HepG2 (cell line): Measurements from ENCODE around the gene CALM1. TPM values are rescaled to one million over a fixed set of nuclear protein-coding genes. Genes with fewer than 3 reads are reported as not detected.
A peak's percentile ranks its signal among the peaks of the same experiment; 100 is the strongest.

Experiments
- ATAC-seq: fragments of 200-7000 bp; cut with Tn5 transposase; 3 replicates; pipeline ENCODE4 v1.9.1; 2020; ENCODE audit warnings: mild to moderate bottlenecking, moderate library complexity
- BruUV-seq: library from RNA; stranded (reverse); fragments of 400-500 nt; replicated peaks from 2 replicates; lab custom pipeline; 2021; lab: Mats Ljungman, UMichigan
- CTCF ChIA-PET: fragments of 300-600 bp; formaldehyde crosslinking; extraction: SDS; loops from one replicate; lab custom pipeline; 2021; ENCODE audit warnings: low total read pairs, inconsistent platforms, low intra/inter-chr PET ratio; lab: Yijun Ruan, JAX
- POLR2A ChIA-PET: fragments of 350-600 bp; sonication (Branson Sonifier 250); formaldehyde crosslinking; loops from one replicate; lab custom pipeline; 2020; ENCODE audit warnings: antibody characterized with exemption, inconsistent platforms; lab: Yijun Ruan, JAX
- DNase-seq: peaks from one replicate; pipeline ENCODE4 v3.0.0-alpha.2; 2015; ENCODE audit warnings: low spot score
- FAIRE-seq: peaks from 3 replicates; lab custom pipeline; 2011; peaks lifted over from hg19 to GRCh38; lab: Jason Lieb, UNC
- H2AFZ ChIP-seq: one replicate; pipeline ENCODE4 v1.6.1; 2011; ENCODE audit warnings: low read length, inconsistent platforms
- H3K27ac ChIP-seq: fragments of 300-600 bp; 3 replicates; pipeline ENCODE4 v1.8.0; 2011; ENCODE audit warnings: mixed run types, mild to moderate bottlenecking, mixed read lengths, low read length, inconsistent platforms; ENCODE audit not compliant: insufficient read depth; ENCODE audit errors: extremely low read length
- H3K27me3 ChIP-seq, 2 experiments: fragments of 200-600 bp in 1 of 2; 2 replicates in 1 of 2; 3 replicates in 1 of 2; pipeline versions ENCODE4 v1.6.0 to v1.8.0; 2011; ENCODE audit warnings: low read length in 2 of 2, mild to moderate bottlenecking in 2 of 2, moderate library complexity in 2 of 2, inconsistent platforms in 1 of 2; ENCODE audit not compliant: insufficient read depth in 2 of 2, control insufficient read depth in 1 of 2
- H3K36me3 ChIP-seq, 2 experiments: fragments of 200-600 bp in 1 of 2; replicated peaks in 1 of 2; 2 replicates in 1 of 2; 3 replicates in 1 of 2; pipeline versions ENCODE4 v1.5.1 to v1.8.0; 2011; ENCODE audit warnings: low read length in 2 of 2, inconsistent platforms in 1 of 2; ENCODE audit not compliant: insufficient read depth in 2 of 2, control insufficient read depth in 1 of 2
- H3K4me1 ChIP-seq: 2 replicates; pipeline ENCODE4 v1.5.1; 2012; ENCODE audit warnings: low read length, inconsistent platforms; ENCODE audit not compliant: insufficient read depth
- H3K4me2 ChIP-seq: 2 replicates; pipeline ENCODE4 v1.6.0; 2011; ENCODE audit warnings: low read depth, low read length, inconsistent platforms
- H3K4me3 ChIP-seq, 3 experiments: fragments of 200-600 bp in 1 of 3; sonication (generic), shearing (Covaris generic) in 1 of 3; replicated peaks in 1 of 3; 2 replicates each; pipeline ENCODE4 v1.5.1; 2011 to 2016; ENCODE audit warnings: low read length in 3 of 3, inconsistent platforms in 2 of 3, low read depth in 2 of 3, mild to moderate bottlenecking in 2 of 3, control low read depth in 1 of 3, mixed read lengths in 1 of 3; ENCODE audit not compliant: insufficient read depth in 1 of 3
- H3K79me2 ChIP-seq: one replicate; pipeline ENCODE4 v1.6.1; 2011; ENCODE audit warnings: low read length, inconsistent platforms; ENCODE audit not compliant: insufficient read depth
- H3K9ac ChIP-seq: 2 replicates; pipeline ENCODE4 v1.6.0; 2011; ENCODE audit warnings: mild to moderate bottlenecking, low read depth, low read length, inconsistent platforms; ENCODE audit not compliant: insufficient read depth
- H3K9me3 ChIP-seq: 2 replicates; pipeline ENCODE4 v1.5.1; 2012; ENCODE audit warnings: mild to moderate bottlenecking, low read length
- H4K20me1 ChIP-seq: 2 replicates; pipeline ENCODE4 v1.6.0; 2011; ENCODE audit warnings: inconsistent platforms, mild to moderate bottlenecking, low read length, moderate library complexity; ENCODE audit not compliant: insufficient read depth
- FOXP1 ChIP-seq, 2 experiments: fragments of 450-650 bp in 1 of 2; IDR thresholded peaks; 2 replicates each; pipeline ENCODE4 v1.6.1; 2017 to 2018; ENCODE audit warnings: antibody characterized with exemption in 1 of 2
- HNF4A ChIP-seq: sonication (generic); formaldehyde crosslinking; IDR thresholded peaks from 2 replicates; pipeline ENCODE4 v1.4.0; 2020; ENCODE audit warnings: missing genetic modification reagents
- MIXL1 ChIP-seq: IDR thresholded peaks from 2 replicates; pipeline ENCODE4 v1.6.1; 2016
- NCOR1 ChIP-seq: fragments of 200-600 bp; sonication (generic); IDR thresholded peaks from 2 replicates; pipeline ENCODE4 v1.7.0; 2017; ENCODE audit warnings: antibody characterized with exemption, low read length, borderline replicate concordance
- PAXIP1 ChIP-seq: sonication (generic); formaldehyde crosslinking; conservative IDR thresholded peaks from 2 replicates; pipeline ENCODE4 v1.4.0; 2020; ENCODE audit warnings: mild to moderate bottlenecking, missing genetic modification reagents, moderate library complexity
- RBAK ChIP-seq: sonication (generic); formaldehyde crosslinking; IDR thresholded peaks from 2 replicates; pipeline ENCODE4 v1.5.1; 2020; ENCODE audit warnings: mild to moderate bottlenecking, missing genetic modification reagents
- SKIL ChIP-seq: sonication (generic); formaldehyde crosslinking; IDR thresholded peaks from 2 replicates; pipeline ENCODE4 v1.8.0; 2022; ENCODE audit warnings: missing genetic modification reagents, mild to moderate bottlenecking, moderate library complexity, borderline replicate concordance
- ZBTB43 ChIP-seq: sonication (generic); formaldehyde crosslinking; conservative IDR thresholded peaks from 2 replicates; pipeline ENCODE4 v1.4.0; 2020; ENCODE audit warnings: missing genetic modification reagents
- ZMYM3 ChIP-seq: sonication (generic); formaldehyde crosslinking; IDR thresholded peaks from 2 replicates; pipeline ENCODE4 v1.5.1; 2020; ENCODE audit warnings: mild to moderate bottlenecking, missing genetic modification reagents
- ZNF766 ChIP-seq: sonication (generic); formaldehyde crosslinking; IDR thresholded peaks from 2 replicates; pipeline ENCODE4 v1.5.0; 2020; ENCODE audit warnings: missing genetic modification reagents, borderline replicate concordance
- WGBS: methylation state at CpG from one replicate; pipeline ENCODE4 v1.1.6; 2017; ENCODE audit warnings: low lambda C conversion rate; 5-methylcytosine and 5-hydroxymethylcytosine counted together
- in situ Hi-C: cut with HindIII; loops from 2 replicates; pipeline ENCODE4 v1.10.0; 2017; ENCODE audit warnings: low pct_unique_long_range_greater_than_20kb; ENCODE audit not compliant: extremely low pct_ligation_motif_present
- intact Hi-C: fragments of 100-400 bp; cut with micrococcal nuclease; formaldehyde crosslinking; loops from one replicate; pipeline ENCODE4 v1.10.0; 2022; ENCODE audit not compliant: unreplicated experiment
- polyA plus RNA-seq, 8 experiments: library from polyadenylated mRNA; depleted of rRNA in 3 of 8; stranded (reverse) in 7 of 8; unstranded in 1 of 8; fragments of >200 nt; fragmentation: Illumina TruSeq in 4 of 8; extraction: Trizol in 4 of 8; gene quantifications; 2 replicates each; pipeline versions ENCODE4 v1.2.1 to v1.2.3, GENCODE V29; 2011 to 2016; ENCODE audit warnings: low read depth in 4 of 8, missing spikeins in 1 of 8, mixed read lengths in 1 of 8; ENCODE audit not compliant: insufficient read depth in 1 of 8
- total RNA-seq, 5 experiments: library from RNA; depleted of rRNA; stranded (reverse); fragments of >200 nt; fragmentation: Illumina TruSeq; extraction: Trizol; gene quantifications; 2 replicates each; pipeline ENCODE4 v1.2.3, GENCODE V29; 2016; ENCODE audit warnings: low read depth in 1 of 5
- TF ChIP-seq, protein P1 (sequence below): sonication (generic); formaldehyde crosslinking; conservative IDR thresholded peaks from 2 replicates; pipeline ENCODE4 v1.8.1; 2023; ENCODE audit warnings: missing genetic modification reagents

Gene CALM1
- total and polyA plus RNA-seq, 2 of the 13 experiments (the other 11 are each of a cell fraction or from before 2014, with no cell fraction given), result 110 to 238 TPM

DNA sequence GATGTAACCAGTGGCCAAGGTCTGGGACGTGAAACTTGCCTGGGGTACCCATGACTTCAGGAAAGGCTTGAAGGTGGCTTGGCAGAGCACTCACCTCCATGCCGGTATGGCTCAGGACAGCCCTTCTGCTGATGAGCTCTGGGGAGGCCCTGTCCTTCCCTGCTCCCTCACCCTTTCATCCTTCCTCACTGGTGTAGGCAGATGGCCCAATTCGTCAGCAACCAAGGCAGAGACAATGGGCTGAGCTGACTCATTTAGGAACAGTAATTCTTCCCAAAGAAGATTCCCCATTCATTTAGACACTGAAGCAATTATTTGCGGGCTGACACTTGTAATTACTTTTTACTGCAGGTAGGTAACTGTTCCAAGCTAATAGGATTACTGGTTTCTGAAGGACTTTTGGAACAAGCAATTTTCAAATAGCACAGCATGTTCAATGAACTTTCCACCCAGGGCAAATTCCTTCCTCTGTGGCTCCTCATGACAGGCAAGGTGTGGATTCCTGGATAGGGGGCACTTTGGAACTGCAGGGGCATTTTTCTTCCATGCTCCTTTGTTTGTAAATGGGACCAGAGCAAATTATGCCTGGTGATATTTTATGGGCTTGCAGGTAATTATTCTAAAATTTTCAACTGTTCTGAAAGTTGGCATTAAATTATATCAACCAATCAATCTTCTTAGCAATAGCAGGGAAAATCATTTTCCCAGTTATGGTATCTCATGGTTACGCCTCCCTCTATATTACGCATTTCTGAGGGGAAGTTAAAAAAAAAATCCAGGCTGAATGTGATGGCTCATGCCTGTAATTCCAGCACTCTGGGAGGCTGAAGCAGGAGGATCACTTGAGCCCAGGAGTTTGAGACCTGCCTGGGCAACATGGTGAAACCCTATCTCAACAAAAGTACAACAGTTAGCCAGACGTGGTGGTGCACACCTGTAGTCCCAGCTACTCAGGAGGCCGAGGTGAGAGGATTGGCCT is 41.0 kb upstream of the CALM1 start (continued):
- TF ChIP-seq, protein P1, sequence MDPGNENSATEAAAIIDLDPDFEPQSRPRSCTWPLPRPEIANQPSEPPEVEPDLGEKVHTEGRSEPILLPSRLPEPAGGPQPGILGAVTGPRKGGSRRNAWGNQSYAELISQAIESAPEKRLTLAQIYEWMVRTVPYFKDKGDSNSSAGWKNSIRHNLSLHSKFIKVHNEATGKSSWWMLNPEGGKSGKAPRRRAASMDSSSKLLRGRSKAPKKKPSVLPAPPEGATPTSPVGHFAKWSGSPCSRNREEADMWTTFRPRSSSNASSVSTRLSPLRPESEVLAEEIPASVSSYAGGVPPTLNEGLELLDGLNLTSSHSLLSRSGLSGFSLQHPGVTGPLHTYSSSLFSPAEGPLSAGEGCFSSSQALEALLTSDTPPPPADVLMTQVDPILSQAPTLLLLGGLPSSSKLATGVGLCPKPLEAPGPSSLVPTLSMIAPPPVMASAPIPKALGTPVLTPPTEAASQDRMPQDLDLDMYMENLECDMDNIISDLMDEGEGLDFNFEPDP (CRISPR knock-in tag), result 0 out of 2 replicates have a peak, but pooled peaks have one; percentile 47
- TF ChIP-seq MIXL1 (CRISPR knock-in tag) (peak; percentile 72; the same call in 1 of the 2 replicates), HNF4A (CRISPR knock-in tag) (peak; percentile 79)

DNA sequence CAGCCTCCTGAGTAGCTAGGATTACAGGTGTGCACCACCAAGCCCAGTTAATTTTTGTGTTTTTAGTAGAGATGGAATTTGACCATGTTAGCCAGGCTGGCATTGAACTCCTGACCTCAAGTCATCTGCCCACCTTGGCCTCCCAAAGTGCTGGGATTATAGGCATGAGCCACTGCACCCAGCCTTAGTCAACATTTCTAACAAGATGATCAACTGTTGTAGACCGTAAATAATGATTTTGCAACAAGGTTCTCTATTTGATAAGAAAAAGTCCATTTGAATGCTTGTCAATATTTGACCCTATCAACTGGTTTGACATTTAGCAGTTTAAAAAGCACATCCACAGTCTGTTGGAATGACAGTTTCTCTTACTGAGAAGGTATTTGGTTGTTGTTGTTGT is 39.9 kb upstream of the CALM1 start:
- H3K27ac ChIP-seq, result no peak overlapping the region
- POLR2A ChIA-PET, result no interaction called here
- TF ChIP-seq PAXIP1 (peak; percentile 42), ZNF766 (CRISPR knock-in tag) (no peak), ZBTB43 (CRISPR knock-in tag) (no peak), SKIL (CRISPR knock-in tag) (no peak), ZMYM3 (CRISPR knock-in tag) (no peak), NCOR1 (no peak), RBAK (CRISPR knock-in tag) (no peak), FOXP1 (IDR thresholded peaks at IDR 0.05) (no peak), FOXP1 (CRISPR knock-in tag; IDR thresholded peaks at IDR 0.05) (peak; percentile 47; the same call in 1 of the 2 replicates)

More for the DNA sequence above, 39.9 kb upstream of the CALM1 start:
- Histone ChIP-seq H3K9me3 (no peaks in the 10 kb centered on the region), H3K9ac (no peak overlapping the region), H3K4me1 (peaks cover 28% of the 10 kb centered on the region), H4K20me1 (no peaks in the 10 kb centered on the region), H3K4me3 (no peak overlapping the region), H3K79me2 (no peaks in the 10 kb centered on the region), H2AFZ (no peak overlapping the region), H3K36me3 (no peaks in the 10 kb centered on the region), H3K27me3 (no peaks in the 10 kb centered on the region), H3K4me2 (no peak overlapping the region)
- CTCF ChIA-PET, result no interaction called here
- in situ Hi-C loops, result no loop called here
- no TSS peak for BruUV-seq
- FAIRE-seq (no peak), DNase-seq (no peak), ATAC-seq (peak; percentile 39; the same call in 2 of the 3 replicates)
- 0% methylated on average over 1 of the region's 1 CpG for WGBS
- intact Hi-C loops, result no loop called here
